Measurements from ENCODE around the gene UNC79.

GRCh38 chr14:93736378-93737014 lies 305.8 kb downstream of the UNC79 start:
- TF ChIP-seq CTCF (IDR thresholded peaks at IDR 0.05; ENCODE audit: low read length) (peak; percentile 28), EZH2 (optimal IDR thresholded peaks at IDR 0.05; ENCODE audit: low read depth, low read length) (no peak)
